Keratinocyte (primary cell): Measurements from ENCODE around the gene MFSD2A.

ENCODE experiments used
- CTCF ChIP-seq, 3 experiments: IDR thresholded peaks in 1 of 3; conservative IDR thresholded peaks in 1 of 3; optimal IDR thresholded peaks in 1 of 3; 2 replicates in 2 of 3; 3 replicates in 1 of 3; pipeline versions ENCODE3 to v1.5.1; 2011; ENCODE audit warnings: low read length in 3 of 3, mild to moderate bottlenecking in 3 of 3, moderate library complexity in 2 of 3, control low read depth in 1 of 3, inconsistent platforms in 1 of 3; ENCODE audit not compliant: insufficient read depth in 2 of 3; ENCODE audit errors: extremely low read depth in 1 of 3
- EZH2 ChIP-seq: IDR thresholded peaks from one replicate; pipeline ENCODE4 v1.6.1; 2012; ENCODE audit warnings: inconsistent platforms, mild to moderate bottlenecking, low read length, moderate library complexity

GRCh38 chr1:39996396-39997004 lies 41.6 kb downstream of the MFSD2A start:
- no peak for TF ChIP-seq CTCF (optimal IDR thresholded peaks at IDR 0.05 in 1 of 3, IDR thresholded peaks at IDR 0.05 in 1 of 3, conservative IDR thresholded peaks at IDR 0.05 in 1 of 3; ENCODE audit: extremely low read depth in 1 of 3, insufficient read depth in 2 of 3, low read length in 3 of 3)
- TF ChIP-seq EZH2 = no peak
